Fibroblast of mammary gland (primary cell): Measurements from ENCODE around the gene ZPR1.
"Not testable (repeated sequence)": the region's sequence is repeated elsewhere in the genome, so short reads cannot be mapped to it uniquely, and the experiment has no call there.

Experiments
- DNase-seq: peaks from one replicate; pipeline ENCODE4 v3.0.0-alpha.2; 2010; ENCODE audit warnings: low read depth
- H3K4me3 ChIP-seq: 2 replicates; pipeline ENCODE4 v1.5.1; 2011; ENCODE audit warnings: low read depth, mild to moderate bottlenecking, low read length, moderate library complexity; ENCODE audit not compliant: control insufficient read depth
- CTCF ChIP-seq: conservative IDR thresholded peaks from 2 replicates; pipeline ENCODE4 v1.5.1; 2011; ENCODE audit warnings: low read depth, low read length, inconsistent platforms; ENCODE audit not compliant: control insufficient read depth, insufficient read depth

Gene ZPR1

GRCh38 chr11:116762132-116762531 lies 25.7 kb downstream of the ZPR1 start:
- no peak overlapping the region for H3K4me3 ChIP-seq
- DNase-seq, result no peak
- no peak for TF ChIP-seq CTCF

- DNase-seq, result not testable (repeated sequence)
Observed at GRCh38 chr11:116756044-116756443, 31.8 kb downstream of the ZPR1 start.

GRCh38 chr11:116750070-116750718 lies 37.6 kb downstream of the ZPR1 start:
- TF ChIP-seq CTCF, result no peak
- no peak overlapping the region for H3K4me3 ChIP-seq
- no peak for DNase-seq

More at GRCh38 chr11:116756044-116756443, 31.8 kb downstream of the ZPR1 start:
- H3K4me3 ChIP-seq, result not testable (repeated sequence)

- DNase-seq, result peak; percentile 28
- no peak overlapping the region for H3K4me3 ChIP-seq
- TF ChIP-seq CTCF, result no peak
Observed at GRCh38 chr11:116742104-116742503, 45.7 kb downstream of the ZPR1 start.

- H3K4me3 ChIP-seq, result no peak overlapping the region
- DNase-seq, result no peak
- TF ChIP-seq CTCF, result no peak
Observed at GRCh38 chr11:116740741-116741140, 47.1 kb downstream of the ZPR1 start.

- no peak for DNase-seq
- no peak overlapping the region for H3K4me3 ChIP-seq
- TF ChIP-seq CTCF, result no peak
Observed at GRCh38 chr11:116738975-116739374, 48.8 kb downstream of the ZPR1 start.

GRCh38 chr11:116736763-116737162 lies 51.1 kb downstream of the ZPR1 start:
- no peak for DNase-seq
- H3K4me3 ChIP-seq, result no peak overlapping the region
- no peak for TF ChIP-seq CTCF
